Measurements from ENCODE around the gene IFITM2.

GRCh38 chr11:351411-351810, 43.8 kb downstream of the IFITM2 start:
- TF ChIP-seq POLR2AphosphoS5 (IDR thresholded peaks at IDR 0.05) (no peak), EP300 (IDR thresholded peaks at IDR 0.05) (no peak), POLR2A (IDR thresholded peaks at IDR 0.05) (no peak)
- TF ChIP-seq, protein P1, sequence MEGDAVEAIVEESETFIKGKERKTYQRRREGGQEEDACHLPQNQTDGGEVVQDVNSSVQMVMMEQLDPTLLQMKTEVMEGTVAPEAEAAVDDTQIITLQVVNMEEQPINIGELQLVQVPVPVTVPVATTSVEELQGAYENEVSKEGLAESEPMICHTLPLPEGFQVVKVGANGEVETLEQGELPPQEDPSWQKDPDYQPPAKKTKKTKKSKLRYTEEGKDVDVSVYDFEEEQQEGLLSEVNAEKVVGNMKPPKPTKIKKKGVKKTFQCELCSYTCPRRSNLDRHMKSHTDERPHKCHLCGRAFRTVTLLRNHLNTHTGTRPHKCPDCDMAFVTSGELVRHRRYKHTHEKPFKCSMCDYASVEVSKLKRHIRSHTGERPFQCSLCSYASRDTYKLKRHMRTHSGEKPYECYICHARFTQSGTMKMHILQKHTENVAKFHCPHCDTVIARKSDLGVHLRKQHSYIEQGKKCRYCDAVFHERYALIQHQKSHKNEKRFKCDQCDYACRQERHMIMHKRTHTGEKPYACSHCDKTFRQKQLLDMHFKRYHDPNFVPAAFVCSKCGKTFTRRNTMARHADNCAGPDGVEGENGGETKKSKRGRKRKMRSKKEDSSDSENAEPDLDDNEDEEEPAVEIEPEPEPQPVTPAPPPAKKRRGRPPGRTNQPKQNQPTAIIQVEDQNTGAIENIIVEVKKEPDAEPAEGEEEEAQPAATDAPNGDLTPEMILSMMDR (IDR thresholded peaks at IDR 0.05) = no peak

Measured in gastroesophageal sphincter (tissue), 3 donors.